ENCODE data around the gene KAT7. TPM values are rescaled to one million over a fixed set of nuclear protein-coding genes. Genes with fewer than 3 reads are reported as not detected.

The KAT7 gene
- total and polyA plus RNA-seq, 10 of the 15 experiments (the other 5 are each of a cell fraction or from before 2014, with no cell fraction given), result 6.6 to 45.8 (median 26.3) TPM

DNA sequence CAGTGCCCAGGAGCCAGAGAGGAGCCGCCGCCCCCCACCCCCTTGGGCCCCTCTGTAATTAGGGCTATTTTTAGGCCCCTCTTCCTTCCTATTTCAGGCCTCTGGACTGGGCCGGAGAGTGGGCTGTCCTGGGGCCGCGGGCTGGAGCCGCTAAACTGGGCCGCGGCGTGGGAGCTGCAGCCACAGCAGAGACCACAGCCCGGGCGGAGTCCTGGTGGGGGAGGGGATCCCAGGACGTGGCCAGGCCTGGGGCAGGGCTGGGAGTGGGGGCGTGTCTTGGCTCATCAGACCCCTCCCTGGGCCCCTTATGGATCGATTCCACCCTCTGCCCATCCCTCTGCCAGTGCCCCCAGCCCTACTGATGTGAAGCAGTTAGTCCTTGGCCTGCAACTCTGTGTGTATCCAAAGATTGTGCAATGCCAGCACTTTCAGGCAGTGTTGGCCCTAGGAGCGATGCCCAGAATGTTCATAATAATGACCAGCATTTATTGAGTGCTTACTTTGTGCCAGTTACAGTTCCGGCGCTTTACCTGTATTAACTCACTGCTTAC is 74.4 kb downstream of the KAT7 start:
- no peak overlapping the region for H3K4me2 ChIP-seq (ENCODE audit: control insufficient read depth, insufficient read depth)
- no peaks in the 10 kb centered on the region for H4K20me1 ChIP-seq (ENCODE audit: control insufficient read depth, insufficient read depth)
- FAIRE-seq, result no peak
- intact Hi-C loops (cut with micrococcal nuclease; ENCODE audit: unreplicated experiment), result loop anchor here (5.0 kb wide), 1 partner anchor 224 kb away; no protein-coding TSS in a partner anchor
- no peak overlapping the region for H3K27ac ChIP-seq (ENCODE audit: control insufficient read depth, insufficient read depth)
- no peak for ATAC-seq
- TF ChIP-seq EZH2 (IDR thresholded peaks at IDR 0.05; ENCODE audit: borderline replicate concordance, control insufficient read depth, low read depth, low read length), result no peak
- TF ChIP-seq WRNIP1 (IDR thresholded peaks at IDR 0.05; ENCODE audit: borderline replicate concordance, low read depth, low read length), result no peak
- TF ChIP-seq, protein P1, sequence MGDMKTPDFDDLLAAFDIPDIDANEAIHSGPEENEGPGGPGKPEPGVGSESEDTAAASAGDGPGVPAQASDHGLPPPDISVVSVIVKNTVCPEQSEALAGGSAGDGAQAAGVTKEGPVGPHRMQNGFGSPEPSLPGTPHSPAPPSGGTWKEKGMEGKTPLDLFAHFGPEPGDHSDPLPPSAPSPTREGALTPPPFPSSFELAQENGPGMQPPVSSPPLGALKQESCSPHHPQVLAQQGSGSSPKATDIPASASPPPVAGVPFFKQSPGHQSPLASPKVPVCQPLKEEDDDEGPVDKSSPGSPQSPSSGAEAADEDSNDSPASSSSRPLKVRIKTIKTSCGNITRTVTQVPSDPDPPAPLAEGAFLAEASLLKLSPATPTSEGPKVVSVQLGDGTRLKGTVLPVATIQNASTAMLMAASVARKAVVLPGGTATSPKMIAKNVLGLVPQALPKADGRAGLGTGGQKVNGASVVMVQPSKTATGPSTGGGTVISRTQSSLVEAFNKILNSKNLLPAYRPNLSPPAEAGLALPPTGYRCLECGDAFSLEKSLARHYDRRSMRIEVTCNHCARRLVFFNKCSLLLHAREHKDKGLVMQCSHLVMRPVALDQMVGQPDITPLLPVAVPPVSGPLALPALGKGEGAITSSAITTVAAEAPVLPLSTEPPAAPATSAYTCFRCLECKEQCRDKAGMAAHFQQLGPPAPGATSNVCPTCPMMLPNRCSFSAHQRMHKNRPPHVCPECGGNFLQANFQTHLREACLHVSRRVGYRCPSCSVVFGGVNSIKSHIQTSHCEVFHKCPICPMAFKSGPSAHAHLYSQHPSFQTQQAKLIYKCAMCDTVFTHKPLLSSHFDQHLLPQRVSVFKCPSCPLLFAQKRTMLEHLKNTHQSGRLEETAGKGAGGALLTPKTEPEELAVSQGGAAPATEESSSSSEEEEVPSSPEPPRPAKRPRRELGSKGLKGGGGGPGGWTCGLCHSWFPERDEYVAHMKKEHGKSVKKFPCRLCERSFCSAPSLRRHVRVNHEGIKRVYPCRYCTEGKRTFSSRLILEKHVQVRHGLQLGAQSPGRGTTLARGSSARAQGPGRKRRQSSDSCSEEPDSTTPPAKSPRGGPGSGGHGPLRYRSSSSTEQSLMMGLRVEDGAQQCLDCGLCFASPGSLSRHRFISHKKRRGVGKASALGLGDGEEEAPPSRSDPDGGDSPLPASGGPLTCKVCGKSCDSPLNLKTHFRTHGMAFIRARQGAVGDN (IDR thresholded peaks at IDR 0.05), result no peak
- no peak for TF ChIP-seq RCOR1 (conservative IDR thresholded peaks at IDR 0.05; ENCODE audit: low read depth, low read length)
- no peak for TF ChIP-seq TARDBP (IDR thresholded peaks at IDR 0.05; ENCODE audit: borderline replicate concordance)
- no peak for TF ChIP-seq FOXK2 (IDR thresholded peaks at IDR 0.05)
- TF ChIP-seq CHD1 (IDR thresholded peaks at IDR 0.05; ENCODE audit: low read depth, low read length), result no peak
- no peak for TF ChIP-seq PAX5 (IDR thresholded peaks at IDR 0.05; ENCODE audit: borderline replicate concordance, low read depth, low read length)
- TF ChIP-seq, protein P2, sequence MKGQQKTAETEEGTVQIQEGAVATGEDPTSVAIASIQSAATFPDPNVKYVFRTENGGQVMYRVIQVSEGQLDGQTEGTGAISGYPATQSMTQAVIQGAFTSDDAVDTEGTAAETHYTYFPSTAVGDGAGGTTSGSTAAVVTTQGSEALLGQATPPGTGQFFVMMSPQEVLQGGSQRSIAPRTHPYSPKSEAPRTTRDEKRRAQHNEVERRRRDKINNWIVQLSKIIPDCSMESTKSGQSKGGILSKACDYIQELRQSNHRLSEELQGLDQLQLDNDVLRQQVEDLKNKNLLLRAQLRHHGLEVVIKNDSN (IDR thresholded peaks at IDR 0.05; ENCODE audit: borderline replicate concordance, extremely low read length, insufficient read depth, low read depth, low read length), result no peak
- no peak overlapping the region for H2AFZ ChIP-seq (ENCODE audit: control insufficient read depth, low read depth, low read length)
- H3K9ac ChIP-seq (ENCODE audit: control insufficient read depth, insufficient read depth, low read length), result no peak overlapping the region
- no peaks in the 10 kb centered on the region for H3K9me3 ChIP-seq (replicated peaks; ENCODE audit: control insufficient read depth, insufficient read depth, low read length)
- H3K4me3 ChIP-seq, result no peak overlapping the region
- ChIA-PET RAD21 (ENCODE audit: unreplicated experiment) (interaction anchor here (2.5 kb wide), 1 partner anchor 134 kb away, joined by 19 read pairs; no protein-coding TSS in a partner anchor), POLR2A (no interaction called here), CTCF (interaction anchor here (1.8 to 8.4 kb wide), 2 partner anchors 134 to 135 kb away, joined by 20 to 103 read pairs; partner anchors contain the start of gene DLX3), SMC1A (ENCODE audit: uncharacterized antibody, unreplicated experiment) (interaction anchor here (3.0 kb wide), 1 partner anchor 134 kb away, joined by 20 read pairs; no protein-coding TSS in a partner anchor)
- H3K36me3 ChIP-seq (ENCODE audit: control insufficient read depth in 2 of 2, insufficient read depth in 2 of 2, low read length in 1 of 2), result no peaks in the 10 kb centered on the region
- no peaks in the 10 kb centered on the region for H3K79me2 ChIP-seq (ENCODE audit: control insufficient read depth, insufficient read depth, low read length)
- H3K4me1 ChIP-seq (ENCODE audit: control insufficient read depth, insufficient read depth, low read length), result no peaks in the 10 kb centered on the region
- H3K27me3 ChIP-seq (replicated peaks in 1 of 2; ENCODE audit: control insufficient read depth in 2 of 2, insufficient read depth in 2 of 2, low read length in 1 of 2), result no peaks in the 10 kb centered on the region
- no TSS peak for BruUV-seq (replicated peaks)
- DNase-seq (ENCODE audit: low read depth, low spot score), result no peak
- 31% methylated on average over 14 of the region's 17 CpGs for WGBS (ENCODE audit: insufficient coverage, insufficient replicate concordance, low lambda C conversion rate, missing lambda C conversion rate)
- in situ Hi-C loops (cut with MboI), result loop anchor here (5.0 kb wide), 1 partner anchor 139 kb away; no protein-coding TSS in a partner anchor

Data from GM12878 (cell line).